Liver (tissue), 9 donors: ENCODE data around the gene PIK3R5. TPM values are rescaled to one million over a fixed set of nuclear protein-coding genes. Genes with fewer than 3 reads are reported as not detected.

Source experiments
- DNase-seq: peaks from one replicate; pipeline ENCODE4 v3.0.0-alpha.2; 2017; ENCODE audit warnings: low spot score
- H3K27ac ChIP-seq, 2 donors: one replicate each; pipeline ENCODE4 v1.7.0; 2013; ENCODE audit warnings: inconsistent platforms in 2 of 2, low read length in 2 of 2, control low read depth in 1 of 2, low read depth in 1 of 2, mild to moderate bottlenecking in 1 of 2
- H3K27me3 ChIP-seq, 4 donors: one replicate each; pipeline versions ENCODE4 v1.6.1 to v1.7.0; 2013; ENCODE audit warnings: low read length in 3 of 4, inconsistent platforms in 1 of 4, mild to moderate bottlenecking in 1 of 4, moderate library complexity in 1 of 4; ENCODE audit not compliant: control insufficient read depth in 4 of 4, insufficient read depth in 4 of 4
- H3K36me3 ChIP-seq, 4 donors: one replicate each; pipeline versions ENCODE4 v1.6.1 to v1.7.0; 2013; ENCODE audit warnings: low read length in 3 of 4, mild to moderate bottlenecking in 3 of 4, low read depth in 1 of 4, moderate library complexity in 1 of 4; ENCODE audit not compliant: control insufficient read depth in 4 of 4, insufficient read depth in 3 of 4
- H3K4me1 ChIP-seq, 4 donors: one replicate each; pipeline versions ENCODE4 v1.6.1 to v1.7.0; 2013; ENCODE audit warnings: low read length in 3 of 4, mild to moderate bottlenecking in 3 of 4, moderate library complexity in 1 of 4; ENCODE audit not compliant: control insufficient read depth in 4 of 4, insufficient read depth in 4 of 4
- H3K4me3 ChIP-seq, 3 donors: one replicate each; pipeline versions ENCODE4 v1.6.1 to v1.7.0; 2013; ENCODE audit warnings: low read length in 3 of 3, control low read depth in 1 of 3, low read depth in 1 of 3, mild to moderate bottlenecking in 1 of 3
- H3K9ac ChIP-seq, 2 donors: one replicate each; pipeline ENCODE4 v1.7.0; 2013; ENCODE audit warnings: low read length in 2 of 2, mild to moderate bottlenecking in 2 of 2, moderate library complexity in 2 of 2, control low read depth in 1 of 2, low read depth in 1 of 2
- H3K9me3 ChIP-seq, 4 donors: one replicate each; pipeline versions ENCODE4 v1.6.1 to v1.7.0; 2013; ENCODE audit warnings: low read length in 3 of 4; ENCODE audit not compliant: control insufficient read depth in 4 of 4
- EGR1 ChIP-seq, 2 donors: IDR thresholded peaks; 2 replicates each; pipeline ENCODE4 v1.6.1; 2016 to 2018; ENCODE audit warnings: antibody characterized with exemption in 2 of 2, low read depth in 2 of 2
- FOXA1 ChIP-seq: IDR thresholded peaks from 2 replicates; pipeline ENCODE4 v1.6.1; 2016; ENCODE audit warnings: antibody characterized with exemption
- FOXA2 ChIP-seq: IDR thresholded peaks from 2 replicates; pipeline ENCODE4 v1.6.1; 2016; ENCODE audit warnings: antibody characterized with exemption
- GABPA ChIP-seq, 2 donors: IDR thresholded peaks in 1 of 2; conservative IDR thresholded peaks in 1 of 2; 2 replicates each; pipeline ENCODE4 v1.6.1; 2016; ENCODE audit warnings: antibody characterized with exemption in 2 of 2, mild to moderate bottlenecking in 1 of 2, moderate library complexity in 1 of 2
- HNF4A ChIP-seq, 2 donors: conservative IDR thresholded peaks; 2 replicates each; pipeline ENCODE4 v1.6.1; 2016; ENCODE audit warnings: antibody characterized with exemption in 2 of 2, mild to moderate bottlenecking in 2 of 2
- HNF4G ChIP-seq: IDR thresholded peaks from 2 replicates; pipeline ENCODE4 v1.6.1; 2016; ENCODE audit warnings: antibody characterized with exemption
- JUND ChIP-seq, 2 donors: IDR thresholded peaks; 2 replicates each; pipeline ENCODE4 v1.6.1; 2016; ENCODE audit warnings: antibody characterized with exemption in 2 of 2
- NR2F2 ChIP-seq: IDR thresholded peaks from 2 replicates; pipeline ENCODE4 v1.6.1; 2016; ENCODE audit warnings: antibody characterized with exemption
- RAD21 ChIP-seq, 2 donors: IDR thresholded peaks; 2 replicates each; pipeline ENCODE4 v1.6.1; 2016; ENCODE audit warnings: antibody characterized with exemption in 2 of 2, mild to moderate bottlenecking in 2 of 2
- RXRA ChIP-seq, 2 donors: IDR thresholded peaks; 2 replicates each; pipeline ENCODE4 v1.6.1; 2017 to 2018; ENCODE audit warnings: antibody characterized with exemption in 2 of 2, mild to moderate bottlenecking in 1 of 2
- SP1 ChIP-seq: IDR thresholded peaks from 2 replicates; pipeline ENCODE4 v1.6.1; 2018; ENCODE audit warnings: antibody characterized with exemption, mild to moderate bottlenecking
- TAF1 ChIP-seq: conservative IDR thresholded peaks from 2 replicates; pipeline ENCODE4 v1.6.1; 2016; ENCODE audit warnings: antibody characterized with exemption, mild to moderate bottlenecking
- YY1 ChIP-seq: IDR thresholded peaks from 2 replicates; pipeline ENCODE4 v1.6.1; 2016; ENCODE audit warnings: antibody characterized with exemption, mild to moderate bottlenecking
- WGBS: extraction: QIAGEN DNeasy Blood & Tissue Kit; methylation state at CpG from one replicate; pipeline ENCODE4 v1.1.7; 2013; 5-methylcytosine and 5-hydroxymethylcytosine counted together
- polyA plus RNA-seq, 2 donors: library from polyadenylated mRNA; stranded (reverse) in 1 of 2; unstranded in 1 of 2; fragments of 200-250 nt in 1 of 2; fragments of >200 nt in 1 of 2; fragmentation: Nextera tagmentation in 1 of 2; extraction: Ambion mirVana in 1 of 2; gene quantifications; one replicate each; pipeline versions ENCODE4 v1.2.1 to v1.2.3, GENCODE V29; 2013 to 2015
- total RNA-seq, 2 donors: library from RNA; depleted of rRNA; stranded (reverse); fragments of >200 nt; gene quantifications; one replicate each; pipeline ENCODE4 v1.2.3, GENCODE V29; 2014
- TF ChIP-seq, protein P1 (sequence below): IDR thresholded peaks from 2 replicates; pipeline ENCODE4 v1.6.1; 2016; ENCODE audit warnings: antibody characterized with exemption
- TF ChIP-seq, protein P2 (sequence below): IDR thresholded peaks from 2 replicates; pipeline ENCODE4 v1.6.1; 2016; ENCODE audit warnings: antibody characterized with exemption
- TF ChIP-seq, protein P3 (sequence below): IDR thresholded peaks from 2 replicates; pipeline ENCODE4 v1.6.1; 2016; ENCODE audit warnings: antibody characterized with exemption
- TF ChIP-seq, protein P4 (sequence below): IDR thresholded peaks from 2 replicates; pipeline ENCODE4 v1.6.1; 2016; ENCODE audit warnings: antibody characterized with exemption, mild to moderate bottlenecking
- TF ChIP-seq, protein P5 (sequence below): fragments of 150-350 bp; IDR thresholded peaks from 2 replicates; pipeline ENCODE4 v1.5.1; 2017; ENCODE audit warnings: improper control_type of control experiment, low read depth, low read length; ENCODE audit not compliant: missing input control
- donor health status: healthy.
- donor health status: healthy.
- donor health status: healthy.
- donor health status: healthy.
- donor health status: healthy.

Gene PIK3R5
- total and polyA plus RNA-seq, 4 donors: 0.93 to 7.8 (median 2.6) TPM

DNA sequence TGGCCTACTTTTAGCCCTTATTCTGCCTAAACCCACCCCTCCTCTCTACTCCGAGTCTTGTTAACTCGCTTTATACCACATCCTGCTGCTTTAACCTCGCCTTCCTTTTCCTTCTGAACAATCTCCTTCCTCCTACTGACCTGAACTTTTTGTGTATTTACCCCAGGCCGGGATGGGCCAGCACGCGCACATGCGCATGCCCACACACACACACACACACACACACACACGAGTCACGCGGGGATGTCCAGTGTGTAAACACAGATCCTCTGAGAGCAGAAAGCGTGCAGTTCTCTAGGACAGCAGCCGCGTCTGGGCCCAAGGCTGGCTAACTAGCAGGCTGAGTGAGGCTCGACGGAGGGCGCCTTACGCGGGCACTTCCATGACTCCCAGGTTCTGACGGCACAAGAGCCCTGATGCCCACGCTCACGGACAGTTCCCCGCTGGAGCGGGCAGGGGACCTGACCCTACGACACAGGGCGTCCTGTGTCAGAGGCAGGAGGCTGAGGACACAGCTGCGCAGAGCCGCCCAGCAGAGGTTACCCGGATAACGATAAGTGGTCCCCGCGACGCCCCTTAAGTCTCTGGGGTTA lies 610 bp downstream of the PIK3R5 start:
- peaks cover 0 to 4% (median 2%) of the 10 kb centered on the region in 4 donors for H3K27me3 ChIP-seq
- no peak for DNase-seq
- H3K9ac ChIP-seq: no peak overlapping the region
- H3K4me3 ChIP-seq: peak overlapping the region; percentile 32 to 49 (median 48)
- 35% methylated on average over 32 of the region's 32 CpGs for WGBS
- TF ChIP-seq RXRA (IDR thresholded peaks at IDR 0.05) (no peak), FOXA2 (no peak), TAF1 (no peak)
- TF ChIP-seq, protein P1, sequence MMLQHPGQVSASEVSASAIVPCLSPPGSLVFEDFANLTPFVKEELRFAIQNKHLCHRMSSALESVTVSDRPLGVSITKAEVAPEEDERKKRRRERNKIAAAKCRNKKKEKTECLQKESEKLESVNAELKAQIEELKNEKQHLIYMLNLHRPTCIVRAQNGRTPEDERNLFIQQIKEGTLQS: no peak
- peaks cover 0 to 5% (median 0%) of the 10 kb centered on the region in 4 donors for H3K4me1 ChIP-seq
- H3K36me3 ChIP-seq: no peaks in the 10 kb centered on the region
- H3K9me3 ChIP-seq: no peaks in the 10 kb centered on the region
- H3K27ac ChIP-seq: peak overlapping the region; percentile 72 to 75

DNA sequence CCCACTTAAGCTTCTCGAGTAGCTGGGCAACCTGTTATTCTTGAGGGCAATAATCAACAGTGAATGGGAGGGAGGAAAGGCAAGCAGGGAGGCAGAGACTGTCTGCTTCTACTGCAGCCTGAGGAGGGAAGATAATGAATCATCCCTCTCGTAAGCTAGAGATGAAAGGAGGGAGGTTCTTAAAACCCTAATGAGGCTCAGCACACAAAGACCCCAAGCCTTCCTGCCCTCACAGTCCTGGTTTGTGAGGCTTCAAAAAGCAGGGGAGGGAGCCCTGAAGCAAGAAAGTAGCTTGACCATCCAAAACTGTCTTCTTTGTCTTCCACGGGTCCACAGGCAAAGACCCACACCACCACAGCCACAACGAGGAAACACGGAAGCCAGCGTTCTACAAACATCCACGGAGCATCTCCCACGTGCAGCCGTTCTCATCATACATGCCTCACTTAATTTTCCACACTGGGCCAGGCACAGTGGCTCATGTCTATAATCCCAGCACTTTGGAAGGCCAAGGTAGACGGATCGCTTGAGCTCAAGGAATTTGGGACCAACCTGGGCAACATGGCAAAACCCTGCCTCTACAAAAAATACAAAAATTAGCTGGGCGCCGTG lies 1.8 kb downstream of the PIK3R5 start:
- H3K4me3 ChIP-seq: no peak overlapping the region
- peaks cover 0 to 5% (median 0%) of the 10 kb centered on the region in 4 donors for H3K4me1 ChIP-seq
- no peaks in the 10 kb centered on the region for H3K9me3 ChIP-seq
- no peak for TF ChIP-seq SP1
- TF ChIP-seq EGR1 (IDR thresholded peaks at IDR 0.05; ENCODE audit: low read depth in 2 of 2): no peak
- TF ChIP-seq, protein P2, sequence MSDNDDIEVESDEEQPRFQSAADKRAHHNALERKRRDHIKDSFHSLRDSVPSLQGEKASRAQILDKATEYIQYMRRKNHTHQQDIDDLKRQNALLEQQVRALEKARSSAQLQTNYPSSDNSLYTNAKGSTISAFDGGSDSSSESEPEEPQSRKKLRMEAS: no peak
- TF ChIP-seq, protein P1: no peak
- no peak for TF ChIP-seq HNF4A (conservative IDR thresholded peaks at IDR 0.05)
- TF ChIP-seq HNF4G: no peak
- TF ChIP-seq, protein P3, sequence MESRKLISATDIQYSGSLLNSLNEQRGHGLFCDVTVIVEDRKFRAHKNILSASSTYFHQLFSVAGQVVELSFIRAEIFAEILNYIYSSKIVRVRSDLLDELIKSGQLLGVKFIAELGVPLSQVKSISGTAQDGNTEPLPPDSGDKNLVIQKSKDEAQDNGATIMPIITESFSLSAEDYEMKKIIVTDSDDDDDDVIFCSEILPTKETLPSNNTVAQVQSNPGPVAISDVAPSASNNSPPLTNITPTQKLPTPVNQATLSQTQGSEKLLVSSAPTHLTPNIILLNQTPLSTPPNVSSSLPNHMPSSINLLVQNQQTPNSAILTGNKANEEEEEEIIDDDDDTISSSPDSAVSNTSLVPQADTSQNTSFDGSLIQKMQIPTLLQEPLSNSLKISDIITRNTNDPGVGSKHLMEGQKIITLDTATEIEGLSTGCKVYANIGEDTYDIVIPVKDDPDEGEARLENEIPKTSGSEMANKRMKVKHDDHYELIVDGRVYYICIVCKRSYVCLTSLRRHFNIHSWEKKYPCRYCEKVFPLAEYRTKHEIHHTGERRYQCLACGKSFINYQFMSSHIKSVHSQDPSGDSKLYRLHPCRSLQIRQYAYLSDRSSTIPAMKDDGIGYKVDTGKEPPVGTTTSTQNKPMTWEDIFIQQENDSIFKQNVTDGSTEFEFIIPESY: no peak
- no peak for TF ChIP-seq FOXA1
- no peak for TF ChIP-seq YY1
- TF ChIP-seq RAD21 (IDR thresholded peaks at IDR 0.05): no peak
- no peak for TF ChIP-seq RXRA (IDR thresholded peaks at IDR 0.05)
- TF ChIP-seq NR2F2: no peak
- no peak for TF ChIP-seq JUND (IDR thresholded peaks at IDR 0.05)
- TF ChIP-seq, protein P4, sequence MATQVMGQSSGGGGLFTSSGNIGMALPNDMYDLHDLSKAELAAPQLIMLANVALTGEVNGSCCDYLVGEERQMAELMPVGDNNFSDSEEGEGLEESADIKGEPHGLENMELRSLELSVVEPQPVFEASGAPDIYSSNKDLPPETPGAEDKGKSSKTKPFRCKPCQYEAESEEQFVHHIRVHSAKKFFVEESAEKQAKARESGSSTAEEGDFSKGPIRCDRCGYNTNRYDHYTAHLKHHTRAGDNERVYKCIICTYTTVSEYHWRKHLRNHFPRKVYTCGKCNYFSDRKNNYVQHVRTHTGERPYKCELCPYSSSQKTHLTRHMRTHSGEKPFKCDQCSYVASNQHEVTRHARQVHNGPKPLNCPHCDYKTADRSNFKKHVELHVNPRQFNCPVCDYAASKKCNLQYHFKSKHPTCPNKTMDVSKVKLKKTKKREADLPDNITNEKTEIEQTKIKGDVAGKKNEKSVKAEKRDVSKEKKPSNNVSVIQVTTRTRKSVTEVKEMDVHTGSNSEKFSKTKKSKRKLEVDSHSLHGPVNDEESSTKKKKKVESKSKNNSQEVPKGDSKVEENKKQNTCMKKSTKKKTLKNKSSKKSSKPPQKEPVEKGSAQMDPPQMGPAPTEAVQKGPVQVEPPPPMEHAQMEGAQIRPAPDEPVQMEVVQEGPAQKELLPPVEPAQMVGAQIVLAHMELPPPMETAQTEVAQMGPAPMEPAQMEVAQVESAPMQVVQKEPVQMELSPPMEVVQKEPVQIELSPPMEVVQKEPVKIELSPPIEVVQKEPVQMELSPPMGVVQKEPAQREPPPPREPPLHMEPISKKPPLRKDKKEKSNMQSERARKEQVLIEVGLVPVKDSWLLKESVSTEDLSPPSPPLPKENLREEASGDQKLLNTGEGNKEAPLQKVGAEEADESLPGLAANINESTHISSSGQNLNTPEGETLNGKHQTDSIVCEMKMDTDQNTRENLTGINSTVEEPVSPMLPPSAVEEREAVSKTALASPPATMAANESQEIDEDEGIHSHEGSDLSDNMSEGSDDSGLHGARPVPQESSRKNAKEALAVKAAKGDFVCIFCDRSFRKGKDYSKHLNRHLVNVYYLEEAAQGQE: no peak
- no peak for TF ChIP-seq TAF1
- TF ChIP-seq GABPA (IDR thresholded peaks at IDR 0.05 in 1 of 2, conservative IDR thresholded peaks at IDR 0.05 in 1 of 2): no peak
- TF ChIP-seq, protein P5, sequence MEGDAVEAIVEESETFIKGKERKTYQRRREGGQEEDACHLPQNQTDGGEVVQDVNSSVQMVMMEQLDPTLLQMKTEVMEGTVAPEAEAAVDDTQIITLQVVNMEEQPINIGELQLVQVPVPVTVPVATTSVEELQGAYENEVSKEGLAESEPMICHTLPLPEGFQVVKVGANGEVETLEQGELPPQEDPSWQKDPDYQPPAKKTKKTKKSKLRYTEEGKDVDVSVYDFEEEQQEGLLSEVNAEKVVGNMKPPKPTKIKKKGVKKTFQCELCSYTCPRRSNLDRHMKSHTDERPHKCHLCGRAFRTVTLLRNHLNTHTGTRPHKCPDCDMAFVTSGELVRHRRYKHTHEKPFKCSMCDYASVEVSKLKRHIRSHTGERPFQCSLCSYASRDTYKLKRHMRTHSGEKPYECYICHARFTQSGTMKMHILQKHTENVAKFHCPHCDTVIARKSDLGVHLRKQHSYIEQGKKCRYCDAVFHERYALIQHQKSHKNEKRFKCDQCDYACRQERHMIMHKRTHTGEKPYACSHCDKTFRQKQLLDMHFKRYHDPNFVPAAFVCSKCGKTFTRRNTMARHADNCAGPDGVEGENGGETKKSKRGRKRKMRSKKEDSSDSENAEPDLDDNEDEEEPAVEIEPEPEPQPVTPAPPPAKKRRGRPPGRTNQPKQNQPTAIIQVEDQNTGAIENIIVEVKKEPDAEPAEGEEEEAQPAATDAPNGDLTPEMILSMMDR: no peak
- no peak for TF ChIP-seq FOXA2
- H3K27me3 ChIP-seq: peaks cover 0 to 4% (median 2%) of the 10 kb centered on the region in 4 donors
- no peak overlapping the region for H3K27ac ChIP-seq
- H3K9ac ChIP-seq: no peak overlapping the region
- DNase-seq: no peak
- 82% methylated on average over 13 of the region's 13 CpGs for WGBS
- no peaks in the 10 kb centered on the region for H3K36me3 ChIP-seq
